Measurements from ENCODE around the gene ZNF335. TPM values are rescaled to one million over a fixed set of nuclear protein-coding genes. Genes with fewer than 3 reads are reported as not detected.

The ZNF335 gene
- total and polyA plus RNA-seq, 2 donors (not counting 3 experiments of a cell fraction or from before 2014, with no cell fraction given), result 17.3 to 22.8 TPM

- H3K4me2 ChIP-seq (ENCODE audit: insufficient read depth, low read length), result no peak overlapping the region
- no peaks in the 10 kb centered on the region for H3K79me2 ChIP-seq (ENCODE audit: control insufficient read depth, insufficient read depth, low read length)
- H3K9ac ChIP-seq (replicated peaks; ENCODE audit: extremely low read depth, insufficient read depth, low read length), result no peak overlapping the region
- peaks cover 4% of the 10 kb centered on the region for H3K4me1 ChIP-seq (ENCODE audit: control insufficient read depth, extremely low read depth, insufficient read depth, low read length)
- H2AFZ ChIP-seq (ENCODE audit: low read depth, low read length), result no peak overlapping the region
- no peak for TF ChIP-seq EZH2 (IDR thresholded peaks at IDR 0.05; ENCODE audit: borderline replicate concordance, low read depth, low read length, severe bottlenecking)
- ChIA-PET POLR2A (no interaction called here), CTCF (interaction anchor here (1.1 to 2.8 kb wide), 4 partner anchors 15 to 50 kb away, joined by 3 to 15 read pairs (median 6); no protein-coding TSS in a partner anchor)
- BruUV-seq (replicated peaks), result no TSS peak
- no peaks in the 10 kb centered on the region for H4K20me1 ChIP-seq (replicated peaks; ENCODE audit: control insufficient read depth, extremely low read depth, insufficient read depth, low read length)
- no peak overlapping the region for H3K27ac ChIP-seq (ENCODE audit: insufficient read depth, low read depth, low read length)
- H3K27me3 ChIP-seq (ENCODE audit: control insufficient read depth in 2 of 2, insufficient read depth in 2 of 2, low read length in 2 of 2), result peaks cover 50 to 52% of the 10 kb centered on the region in 2 experiments
- H3K4me3 ChIP-seq (replicated peaks in 1 of 3; ENCODE audit: insufficient read depth in 1 of 3, low read depth in 1 of 3, low read length in 3 of 3), result no peak overlapping the region
- H3K36me3 ChIP-seq (ENCODE audit: control insufficient read depth in 2 of 2, extremely low read depth in 1 of 2, insufficient read depth in 2 of 2, low read length in 2 of 2), result no peaks in the 10 kb centered on the region
- intact Hi-C loops (cut with micrococcal nuclease), result no loop called here
- DNase-seq (ENCODE audit: low read depth, low spot score), result no peak
- H3K9me1 ChIP-seq (replicated peaks; ENCODE audit: control insufficient read depth, extremely low read depth, insufficient read depth, low read length), result no peaks in the 10 kb centered on the region
- no peak for FAIRE-seq
- dilution Hi-C loops (cut with MboI; ENCODE audit: extremely low pct_ligation_motif_present, low sequenced_read_pairs), result no loop called here
- H3K9me3 ChIP-seq (replicated peaks; ENCODE audit: control insufficient read depth, insufficient read depth, low read length), result no peaks in the 10 kb centered on the region
Observed at GRCh38 chr20:46007671-46008070, 35.7 kb upstream of the ZNF335 start.

GRCh38 chr20:46006964-46007363 lies 35.0 kb upstream of the ZNF335 start:
- no peak overlapping the region for H3K27ac ChIP-seq (ENCODE audit: insufficient read depth, low read depth, low read length)
- BruUV-seq (replicated peaks), result no TSS peak
- no peaks in the 10 kb centered on the region for H4K20me1 ChIP-seq (replicated peaks; ENCODE audit: control insufficient read depth, extremely low read depth, insufficient read depth, low read length)
- H3K9me1 ChIP-seq (replicated peaks; ENCODE audit: control insufficient read depth, extremely low read depth, insufficient read depth, low read length), result no peaks in the 10 kb centered on the region
- no peak overlapping the region for H3K4me3 ChIP-seq (replicated peaks in 1 of 3; ENCODE audit: insufficient read depth in 1 of 3, low read depth in 1 of 3, low read length in 3 of 3)
- dilution Hi-C loops (cut with MboI; ENCODE audit: extremely low pct_ligation_motif_present, low sequenced_read_pairs), result no loop called here
- no peak overlapping the region for H3K4me2 ChIP-seq (ENCODE audit: insufficient read depth, low read length)
- CTCF ChIA-PET, result interaction anchor here (2.8 kb wide), 1 partner anchor 20 kb away, joined by 15 read pairs; no protein-coding TSS in a partner anchor
- peaks cover 44 to 45% of the 10 kb centered on the region in 2 experiments for H3K27me3 ChIP-seq (ENCODE audit: control insufficient read depth in 2 of 2, insufficient read depth in 2 of 2, low read length in 2 of 2)
- H3K9me3 ChIP-seq (replicated peaks; ENCODE audit: control insufficient read depth, insufficient read depth, low read length), result no peaks in the 10 kb centered on the region
- no peak overlapping the region for H2AFZ ChIP-seq (ENCODE audit: low read depth, low read length)
- H3K9ac ChIP-seq (replicated peaks; ENCODE audit: extremely low read depth, insufficient read depth, low read length), result no peak overlapping the region
- H3K36me3 ChIP-seq (ENCODE audit: control insufficient read depth in 2 of 2, extremely low read depth in 1 of 2, insufficient read depth in 2 of 2, low read length in 2 of 2), result no peaks in the 10 kb centered on the region
- FAIRE-seq (no peak), DNase-seq (ENCODE audit: low read depth, low spot score) (no peak)
- peaks cover 4% of the 10 kb centered on the region for H3K4me1 ChIP-seq (ENCODE audit: control insufficient read depth, extremely low read depth, insufficient read depth, low read length)
- intact Hi-C loops (cut with micrococcal nuclease), result no loop called here
- no peaks in the 10 kb centered on the region for H3K79me2 ChIP-seq (ENCODE audit: control insufficient read depth, insufficient read depth, low read length)
- TF ChIP-seq GATA2 (IDR thresholded peaks at IDR 0.05; ENCODE audit: insufficient read depth, insufficient read length, low read depth, low read length), result no peak
- no peak for TF ChIP-seq JUN (IDR thresholded peaks at IDR 0.05; ENCODE audit: borderline replicate concordance, insufficient read depth, insufficient read length, low read depth)
- TF ChIP-seq POLR2AphosphoS5 (IDR thresholded peaks at IDR 0.05; ENCODE audit: insufficient read depth, low read depth, low read length), result no peak
- TF ChIP-seq CTCF (IDR thresholded peaks at IDR 0.05; ENCODE audit: extremely low read depth in 1 of 2, insufficient read depth in 1 of 2, low read depth in 1 of 2, low read length in 2 of 2), result no peak
- no peak for TF ChIP-seq POLR2A (IDR thresholded peaks at IDR 0.05; ENCODE audit: low read depth, low read length)
- no peak for TF ChIP-seq MYC (IDR thresholded peaks at IDR 0.05; ENCODE audit: low read depth, low read length)
- POLR2A ChIA-PET, result no interaction called here
